Measurements from ENCODE around the gene LONP1. TPM values are rescaled to one million over a fixed set of nuclear protein-coding genes. Genes with fewer than 3 reads are reported as not detected.

The LONP1 gene
- total and polyA plus RNA-seq, 2 of the 8 experiments (the other 6 are each of a cell fraction or from before 2014, with no cell fraction given) = 98.1 to 117 TPM

- no peak for TF ChIP-seq CTBP2 (IDR thresholded peaks at IDR 0.05; ENCODE audit: borderline replicate concordance, insufficient read depth, insufficient read length, low read length)
- no peak for TF ChIP-seq ASH2L (IDR thresholded peaks at IDR 0.05; ENCODE audit: low read length)
These were observed 5.1 kb downstream of the LONP1 start (continued) for GRCh38 chr19:5714816-5715215.

Data from H1 (cell line).